HK-2 (cell line): ENCODE measurements around the gene MED12L.

Source experiments
- DNase-seq: peaks from one replicate; pipeline ENCODE4 v3.0.0-alpha.2; 2018; ENCODE audit not compliant: unreplicated experiment

Gene MED12L

GRCh38 chr3:151318991-151319390 lies 233.5 kb downstream of the MED12L start:
- no peak for DNase-seq

GRCh38 chr3:151319628-151320027 lies 234.2 kb downstream of the MED12L start:
- no peak for DNase-seq

- no peak for DNase-seq
These were observed 234.7 kb downstream of the MED12L start for GRCh38 chr3:151320131-151320530.

- no peak for DNase-seq
These were observed 236.1 kb downstream of the MED12L start for GRCh38 chr3:151321526-151321925.

- DNase-seq: no peak
These were observed 237.0 kb downstream of the MED12L start for GRCh38 chr3:151322511-151322910.

- no peak for DNase-seq
These were observed 242.2 kb downstream of the MED12L start for GRCh38 chr3:151327571-151328198.

- no peak for DNase-seq
These were observed 243.0 kb downstream of the MED12L start for GRCh38 chr3:151328298-151328995.

- DNase-seq: no peak
These were observed 243.9 kb downstream of the MED12L start, which contains the start of gene P2RY13 for GRCh38 chr3:151329363-151329762. TSS of gene P2RY13 (minus strand) at chr3:151329549. CDS start at chr3:151329528, 21 bp downstream.

- no peak for DNase-seq
These were observed 244.9 kb downstream of the MED12L start for GRCh38 chr3:151330379-151330778.

- DNase-seq: no peak
These were observed 245.4 kb downstream of the MED12L start for GRCh38 chr3:151330899-151331298.

- no peak for DNase-seq
These were observed 246.2 kb downstream of the MED12L start for GRCh38 chr3:151331696-151332095.

GRCh38 chr3:151345859-151346258 lies 260.4 kb downstream of the MED12L start:
- DNase-seq: no peak

- no peak for DNase-seq
These were observed 260.8 kb downstream of the MED12L start for GRCh38 chr3:151346292-151346691.

- no peak for DNase-seq
These were observed 262.0 kb downstream of the MED12L start for GRCh38 chr3:151347432-151347831.

GRCh38 chr3:151350656-151351055 lies 265.2 kb downstream of the MED12L start:
- no peak for DNase-seq

- DNase-seq: no peak
These were observed 265.8 kb downstream of the MED12L start for GRCh38 chr3:151351219-151351618.

- no peak for DNase-seq
These were observed 266.2 kb downstream of the MED12L start for GRCh38 chr3:151351648-151352047.

- no peak for DNase-seq
These were observed 271.5 kb downstream of the MED12L start for GRCh38 chr3:151356794-151357462.

- no peak for DNase-seq
These were observed 272.0 kb downstream of the MED12L start for GRCh38 chr3:151357463-151357850.

GRCh38 chr3:151362751-151363174 lies 277.3 kb downstream of the MED12L start:
- DNase-seq: no peak

- DNase-seq: no peak
These were observed 281.5 kb downstream of the MED12L start for GRCh38 chr3:151366993-151367392.

GRCh38 chr3:151367448-151367847 lies 282.0 kb downstream of the MED12L start:
- DNase-seq: no peak

- DNase-seq: no peak
These were observed 286.1 kb downstream of the MED12L start for GRCh38 chr3:151371526-151371925.
